ENCODE data around the gene TOR1B. TPM values are rescaled to one million over a fixed set of nuclear protein-coding genes. Genes with fewer than 3 reads are reported as not detected.

The TOR1B gene
- polyA plus RNA-seq, 1 donor from 2014 or later = 20.8 TPM

DNA sequence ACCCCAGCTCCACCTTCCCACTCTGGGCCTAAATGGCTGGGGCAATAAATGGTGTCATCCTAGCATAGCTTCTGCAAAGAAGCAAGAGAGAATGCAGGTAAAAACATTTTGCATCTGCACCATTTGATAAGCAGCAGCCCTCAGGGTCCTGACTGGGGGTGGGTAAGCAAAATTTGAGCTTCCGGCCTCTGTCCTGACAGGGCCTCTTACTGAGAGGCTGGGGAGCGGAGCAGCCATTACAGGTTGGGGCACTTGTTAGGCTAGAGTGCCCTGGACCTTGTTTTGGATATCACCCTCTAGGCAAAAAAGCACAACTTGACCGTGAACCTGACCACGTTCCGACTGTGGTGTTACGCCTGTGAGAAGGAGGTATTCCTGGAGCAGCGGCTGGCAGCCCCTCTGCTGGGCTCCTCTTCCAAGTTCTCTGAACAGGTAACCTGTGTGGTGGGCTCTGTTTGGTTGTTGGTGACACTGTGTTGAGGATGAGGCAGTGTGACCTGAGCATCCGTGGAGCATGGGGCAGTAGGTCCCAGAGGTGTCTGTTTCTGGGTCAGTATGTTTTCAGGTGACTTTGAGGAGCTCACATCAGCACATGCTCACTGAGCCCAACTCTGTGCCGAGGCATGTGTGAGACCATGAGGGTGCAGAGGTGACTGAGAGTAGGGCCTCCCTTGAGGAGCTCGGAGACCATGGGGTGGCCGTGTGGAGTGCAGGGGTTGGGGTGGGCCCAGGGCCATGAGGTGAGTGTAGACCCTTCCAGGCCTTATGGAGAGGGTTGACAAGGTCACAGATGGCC is 55.4 kb downstream of the TOR1B start:
- Mint-ChIP-seq H3K27me3 (no peaks in the 10 kb centered on the region), H3K4me1 (peaks cover 2 to 4% (median 3%) of the 10 kb centered on the region in 3 donors), H3K27ac (no peak overlapping the region), H3K36me3 (peaks cover 2% of the 10 kb centered on the region), H3K9me3 (no peaks in the 10 kb centered on the region), H3K4me3 (no peak overlapping the region)

Other genes starting within 250 kb of the TOR1B start
- gene C9orf50, start 182.1 kb upstream of the TOR1B start, polyA plus RNA-seq = not detected
- gene NTMT1, start 177.0 kb upstream of the TOR1B start, polyA plus RNA-seq = 55.4 TPM
- 27.2 TPM for gene ASB6, start 161.0 kb upstream of the TOR1B start, polyA plus RNA-seq
- not detected for gene PRRX2, start 137.5 kb upstream of the TOR1B start, polyA plus RNA-seq
- not detected for gene PTGES, start 50.1 kb upstream of the TOR1B start, polyA plus RNA-seq
- gene TOR1A, start 21.0 kb downstream of the TOR1B start, polyA plus RNA-seq = 56.8 TPM
- gene C9orf78, start 32.1 kb downstream of the TOR1B start, polyA plus RNA-seq = 119 TPM
- 24.5 TPM for gene USP20, start 32.3 kb downstream of the TOR1B start, polyA plus RNA-seq
- gene FNBP1, start 240.0 kb downstream of the TOR1B start, polyA plus RNA-seq = 173 TPM

All from IgD-negative memory B cell (primary cell).